Lung (tissue), 12 donors: ENCODE results near the gene TEDC1. TPM values are rescaled to one million over a fixed set of nuclear protein-coding genes. Genes with fewer than 3 reads are reported as not detected.
A peak's percentile ranks its signal among the peaks of the same experiment; 100 is the strongest.

Experiments
- ATAC-seq: fragments of 200-7000 bp; cut with Tn5 transposase; one replicate; pipeline ENCODE4 v1.9.1; 2020; ENCODE audit warnings: moderate number of reproducible peaks; ENCODE audit not compliant: insufficient read depth, low FRiP score
- DNase-seq, 3 donors: peaks; one replicate each; pipeline ENCODE4 v3.0.0-alpha.2; 2013 to 2017
- H3K27ac ChIP-seq, 2 donors: one replicate each; pipeline ENCODE4 v1.5.1; 2013; ENCODE audit warnings: mild to moderate bottlenecking in 2 of 2, moderate library complexity in 2 of 2, control low read depth in 1 of 2, inconsistent platforms in 1 of 2, low read depth in 1 of 2, low read length in 1 of 2
- H3K27me3 ChIP-seq, 3 donors: one replicate each; pipeline ENCODE4 v1.5.1; 2013; ENCODE audit warnings: low read length in 2 of 3; ENCODE audit not compliant: control insufficient read depth in 3 of 3, insufficient read depth in 3 of 3
- H3K36me3 ChIP-seq, 4 donors: one replicate each; pipeline ENCODE4 v1.5.1; 2013; ENCODE audit warnings: low read length in 4 of 4, mild to moderate bottlenecking in 1 of 4, moderate library complexity in 1 of 4; ENCODE audit not compliant: control insufficient read depth in 4 of 4, insufficient read depth in 4 of 4
- H3K4me1 ChIP-seq, 5 donors: one replicate each; pipeline ENCODE4 v1.5.1; 2013; ENCODE audit warnings: low read length in 5 of 5, mild to moderate bottlenecking in 2 of 5, moderate library complexity in 1 of 5; ENCODE audit not compliant: control insufficient read depth in 5 of 5, insufficient read depth in 5 of 5
- H3K4me3 ChIP-seq: one replicate; pipeline ENCODE4 v1.5.1; 2013; ENCODE audit warnings: mild to moderate bottlenecking, control low read depth, moderate library complexity
- H3K9ac ChIP-seq, 2 donors: one replicate each; pipeline ENCODE4 v1.5.1; 2013; ENCODE audit warnings: low read length in 2 of 2, control low read depth in 1 of 2; ENCODE audit not compliant: insufficient read depth in 1 of 2
- H3K9me3 ChIP-seq, 4 donors: one replicate each; pipeline ENCODE4 v1.5.1; 2013; ENCODE audit warnings: low read length in 3 of 4, mild to moderate bottlenecking in 1 of 4, moderate library complexity in 1 of 4; ENCODE audit not compliant: control insufficient read depth in 4 of 4, insufficient read depth in 3 of 4
- WGBS, 2 donors: extraction: QIAGEN DNeasy Blood & Tissue Kit; methylation state at CpG; one replicate each; pipeline ENCODE4 v1.1.7; 2013; 5-methylcytosine and 5-hydroxymethylcytosine counted together
- polyA plus RNA-seq, 2 donors: library from polyadenylated mRNA; stranded (reverse); fragments of 200-250 nt; gene quantifications; one replicate each; pipeline ENCODE4 v1.2.1, GENCODE V29; 2013
- total RNA-seq, 2 donors: library from RNA; depleted of rRNA in 1 of 2; stranded (reverse); fragments of >200 nt in 1 of 2; gene quantifications; one replicate each; pipeline ENCODE4 v1.2.1, GENCODE V29; 2014 to 2021
- TF ChIP-seq, protein P1 (sequence below): IDR thresholded peaks from 2 replicates; pipeline ENCODE4 v1.5.1; 2012; ENCODE audit warnings: mild to moderate bottlenecking; ENCODE audit errors: control extremely low read depth, extremely low read depth
- donor health status: control.
- donor health status: control.
- donor health status: Bipolar disorder and iron deficiency.
- donor health status: healthy.
- donor health status: DM: yes; HTN: yes; CAD: no.

The TEDC1 gene
- total and polyA plus RNA-seq, 4 donors, result 5.8 to 20.8 (median 14.4) TPM

DNA sequence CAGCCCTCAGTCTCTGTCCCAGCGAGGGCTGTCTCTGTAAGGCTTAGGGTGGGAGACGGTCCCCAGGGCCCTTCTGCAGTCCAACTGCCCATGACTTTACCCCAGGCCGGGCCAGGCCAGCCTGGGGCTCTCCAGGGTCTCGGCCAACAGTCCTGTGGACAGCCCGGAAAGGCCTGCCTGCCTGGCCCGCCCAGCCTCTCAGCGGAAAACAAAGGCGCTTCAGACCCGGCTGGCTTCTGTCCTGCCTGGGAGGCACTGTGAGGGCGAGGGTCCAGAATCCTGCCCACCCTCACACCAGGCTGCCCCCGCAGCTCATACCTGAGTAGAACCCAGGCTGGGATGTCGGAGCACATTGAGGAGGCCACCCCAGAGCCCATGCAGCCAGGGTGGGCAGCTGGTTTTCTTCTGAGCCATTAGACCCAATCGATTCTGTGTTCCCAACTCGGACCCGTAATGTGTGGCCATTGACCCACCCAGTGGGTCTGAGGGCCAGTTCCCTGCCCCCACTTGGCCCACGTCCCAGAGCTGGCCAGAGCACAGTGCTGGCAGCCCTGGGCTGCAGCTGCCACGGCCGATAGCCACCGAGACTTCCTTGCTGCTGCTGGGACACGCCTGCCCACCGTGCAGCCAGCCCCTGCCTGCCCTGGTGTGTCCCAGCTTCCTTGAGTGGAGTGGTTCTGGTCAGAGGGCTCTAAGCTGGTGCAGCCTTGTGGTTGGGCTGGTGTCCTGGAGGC is 14.8 kb upstream of the TEDC1 start:
- peaks cover 0 to 8% (median 0%) of the 10 kb centered on the region in 4 donors for H3K36me3 ChIP-seq
- H3K27me3 ChIP-seq, result no peaks in the 10 kb centered on the region
- H3K9me3 ChIP-seq, result no peaks in the 10 kb centered on the region
- ATAC-seq (no peak), DNase-seq (peak; percentile 68 to 70 (median 69))
- H3K4me1 ChIP-seq, result peaks cover 0 to 57% (median 17%) of the 10 kb centered on the region in 5 donors
- WGBS, 2 donors, result 23 to 33% methylated on average over 21 of the region's 21 CpGs
- peak overlapping the region; percentile 43 to 68 for H3K9ac ChIP-seq
- peak overlapping the region; percentile 75 for H3K4me3 ChIP-seq
- TF ChIP-seq, protein P1, sequence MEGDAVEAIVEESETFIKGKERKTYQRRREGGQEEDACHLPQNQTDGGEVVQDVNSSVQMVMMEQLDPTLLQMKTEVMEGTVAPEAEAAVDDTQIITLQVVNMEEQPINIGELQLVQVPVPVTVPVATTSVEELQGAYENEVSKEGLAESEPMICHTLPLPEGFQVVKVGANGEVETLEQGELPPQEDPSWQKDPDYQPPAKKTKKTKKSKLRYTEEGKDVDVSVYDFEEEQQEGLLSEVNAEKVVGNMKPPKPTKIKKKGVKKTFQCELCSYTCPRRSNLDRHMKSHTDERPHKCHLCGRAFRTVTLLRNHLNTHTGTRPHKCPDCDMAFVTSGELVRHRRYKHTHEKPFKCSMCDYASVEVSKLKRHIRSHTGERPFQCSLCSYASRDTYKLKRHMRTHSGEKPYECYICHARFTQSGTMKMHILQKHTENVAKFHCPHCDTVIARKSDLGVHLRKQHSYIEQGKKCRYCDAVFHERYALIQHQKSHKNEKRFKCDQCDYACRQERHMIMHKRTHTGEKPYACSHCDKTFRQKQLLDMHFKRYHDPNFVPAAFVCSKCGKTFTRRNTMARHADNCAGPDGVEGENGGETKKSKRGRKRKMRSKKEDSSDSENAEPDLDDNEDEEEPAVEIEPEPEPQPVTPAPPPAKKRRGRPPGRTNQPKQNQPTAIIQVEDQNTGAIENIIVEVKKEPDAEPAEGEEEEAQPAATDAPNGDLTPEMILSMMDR, result no peak
- H3K27ac ChIP-seq, result peak overlapping the region; percentile 96 to 100

- DNase-seq (peak in 2 of 3 donors; percentile 42 to 61), ATAC-seq (no peak)
- Histone ChIP-seq H3K36me3 (peaks cover 0 to 8% (median 0%) of the 10 kb centered on the region in 4 donors), H3K4me3 (peak overlapping the region; percentile 75), H3K9ac (peak overlapping the region in 1 of 2 donors; percentile 23), H3K27me3 (no peaks in the 10 kb centered on the region), H3K27ac (peak overlapping the region; percentile 96 to 100), H3K4me1 (peaks cover 0 to 58% (median 16%) of the 10 kb centered on the region in 5 donors), H3K9me3 (no peaks in the 10 kb centered on the region)
- WGBS, 2 donors, result 34 to 41% methylated on average over 15 to 16 of the region's 16 CpGs
- TF ChIP-seq, protein P1, result no peak
Measured at GRCh38 chr14:105476831-105477659, 14.0 kb upstream of the TEDC1 start.

- H3K27ac ChIP-seq, result peak overlapping the region; percentile 96 to 100
- H3K27me3 ChIP-seq, result no peaks in the 10 kb centered on the region
Measured at GRCh38 chr14:105477660-105478397, 13.2 kb upstream of the TEDC1 start.

More at GRCh38 chr14:105477660-105478397, 13.2 kb upstream of the TEDC1 start:
- Histone ChIP-seq H3K9me3 (no peaks in the 10 kb centered on the region), H3K4me1 (peaks cover 4 to 58% (median 17%) of the 10 kb centered on the region in 5 donors), H3K36me3 (peaks cover 0 to 8% (median 0%) of the 10 kb centered on the region in 4 donors), H3K9ac (no peak overlapping the region), H3K4me3 (peak overlapping the region; percentile 10)
- TF ChIP-seq, protein P1, result no peak
- 24 to 55% methylated on average over 21 to 53 of the region's 56 CpGs for WGBS, 2 donors
- DNase-seq (peak; percentile 15 to 61 (median 55)), ATAC-seq (no peak)
